NOMO-1 treated with DMSO at 0.1 percent for 48 hours (cell line): Measurements from ENCODE around the gene OR5D16.
"Not testable (repeated sequence)": the region's sequence is repeated elsewhere in the genome, so short reads cannot be mapped to it uniquely, and the experiment has no call there.

Source experiments
- DNase-seq: peaks from one replicate; lab custom pipeline; 2025; ENCODE audit not compliant: unreplicated experiment; lab: John Stamatoyannopoulos, UW

The OR5D16 gene

GRCh38 chr11:55838452-55838851 lies at the start of gene OR5D16:
Gene OR5D16 (plus strand): TSS chr11:55838752. CDS start chr11:55838752, 0 bp downstream.
- no peak for DNase-seq

DNA sequence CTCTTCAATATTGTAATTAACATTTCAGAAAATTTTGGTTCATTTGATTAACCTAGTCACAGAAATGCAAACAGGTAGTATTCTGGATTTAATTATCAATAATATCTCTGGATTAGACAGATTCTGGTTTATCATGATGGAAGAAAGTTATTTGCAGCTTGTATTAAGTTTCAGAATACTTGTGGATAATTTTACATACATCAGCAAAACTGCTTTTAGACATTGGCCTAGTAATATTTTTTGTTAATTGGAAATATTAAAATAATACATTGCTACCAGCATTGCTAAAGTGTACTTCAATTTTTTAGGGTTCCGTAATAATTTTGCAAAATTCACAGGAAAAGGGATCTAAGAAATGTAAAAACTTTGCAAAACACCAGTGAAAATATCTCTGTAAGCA lies 46.9 kb upstream of the OR5D16 start:
- no peak for DNase-seq

- DNase-seq, result no peak
Observed at GRCh38 chr11:55793321-55793720, 45.2 kb upstream of the OR5D16 start.

DNA sequence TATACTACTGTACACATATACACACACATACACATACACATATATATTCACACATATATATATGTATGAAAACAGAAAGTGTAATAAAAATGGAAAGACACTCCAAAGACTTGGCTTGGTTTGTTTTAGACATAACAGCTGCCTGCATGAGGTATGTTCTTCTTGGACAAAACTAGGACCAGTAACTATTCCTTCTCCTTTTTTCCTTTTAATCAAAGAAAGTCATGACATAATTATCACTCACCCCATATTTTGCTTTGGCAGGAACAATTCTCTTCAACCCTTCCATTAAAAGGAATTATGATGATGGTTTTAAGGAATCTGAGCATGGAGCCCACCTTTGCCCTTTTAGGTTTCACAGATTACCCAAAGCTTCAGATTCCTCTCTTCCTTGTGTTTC lies 43.3 kb upstream of the OR5D16 start, which contains the start of gene OR5D14:
TSS of gene OR5D14 (plus strand) at position 301 of the 400 bp plus-strand sequence. CDS start at position 301, 0 bp downstream.
- no peak for DNase-seq

DNA sequence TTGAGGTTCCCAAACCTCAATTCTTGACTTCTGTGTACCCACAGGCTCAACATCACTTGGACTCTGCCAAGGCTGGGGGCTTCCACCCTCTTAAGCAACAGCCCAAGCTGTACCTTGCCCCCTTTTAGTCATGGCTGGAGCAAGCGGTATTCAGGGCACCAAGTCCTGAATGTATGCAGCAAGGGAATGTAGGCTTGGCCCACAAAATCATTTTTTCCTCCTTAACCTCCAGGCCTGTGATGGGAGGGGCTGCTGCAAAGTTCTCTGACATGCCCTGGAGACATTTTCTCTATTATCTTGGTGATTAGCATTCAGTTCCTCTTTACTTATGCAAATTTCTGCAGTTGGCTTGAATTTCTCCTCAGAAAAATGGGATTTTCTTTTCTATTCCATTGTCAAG lies 32.3 kb upstream of the OR5D16 start:
- DNase-seq, result no peak

GRCh38 chr11:55811067-55811466 lies 27.5 kb upstream of the OR5D16 start, which contains the start of gene OR5L1:
Gene OR5L1 (plus strand): TSS chr11:55811367. CDS start chr11:55811467, 100 bp downstream.
- no peak for DNase-seq

GRCh38 chr11:55819330-55819729 lies 19.2 kb upstream of the OR5D16 start, which contains the start of gene OR5D18:
Gene OR5D18 (plus strand): TSS chr11:55819630. CDS start chr11:55819630, 0 bp downstream.
- DNase-seq, result no peak

GRCh38 chr11:55826919-55827318 lies 11.6 kb upstream of the OR5D16 start, which contains the start of gene OR5L2:
Gene OR5L2 (plus strand): TSS chr11:55827219. CDS start chr11:55827219, 0 bp downstream.
- no peak for DNase-seq

DNA sequence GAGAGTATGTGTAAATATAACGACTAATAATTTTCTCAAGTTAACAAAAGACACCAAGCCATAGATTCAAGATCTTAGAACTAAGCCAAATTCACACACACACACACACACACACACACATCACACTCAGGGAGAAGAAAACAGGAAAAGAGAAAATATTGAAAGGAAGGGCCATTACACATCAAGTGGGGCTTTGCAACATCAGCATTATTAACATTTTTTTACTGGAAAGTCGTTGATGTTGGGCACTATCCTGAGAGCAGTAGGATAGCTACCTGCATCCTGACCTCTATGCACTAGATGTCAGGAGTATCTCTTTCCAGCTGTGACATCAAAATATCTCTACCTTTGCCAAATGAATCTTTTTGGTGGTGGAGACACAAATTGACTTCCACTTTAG lies 8.9 kb downstream of the OR5D16 start:
- no peak for DNase-seq

GRCh38 chr11:55849037-55849436 lies 10.5 kb downstream of the OR5D16 start:
- DNase-seq, result no peak

- DNase-seq, result no peak
Observed at GRCh38 chr11:55852141-55852540, 13.6 kb downstream of the OR5D16 start.

- DNase-seq, result no peak
Observed at GRCh38 chr11:55854704-55855103, 16.2 kb downstream of the OR5D16 start.

DNA sequence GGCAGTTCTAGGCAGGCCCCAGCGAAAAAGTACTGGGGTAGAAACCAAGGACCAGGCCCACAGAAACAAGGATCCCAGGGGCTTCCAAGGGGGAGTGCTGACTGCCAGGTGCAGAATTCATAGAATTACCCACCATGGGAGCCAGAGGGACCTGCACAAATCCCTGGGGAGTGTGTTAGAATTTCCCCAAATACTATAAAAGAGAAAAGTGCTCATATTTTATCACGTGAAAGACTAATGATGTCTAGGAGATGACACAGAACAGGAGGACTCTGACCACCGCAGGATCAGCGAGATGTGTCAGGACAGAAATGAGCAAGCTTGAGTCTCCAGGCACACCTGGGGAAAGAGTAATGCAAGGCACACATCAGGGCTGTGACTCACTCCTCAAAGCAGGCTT lies 28.8 kb downstream of the OR5D16 start:
- DNase-seq, result not testable (repeated sequence)

DNA sequence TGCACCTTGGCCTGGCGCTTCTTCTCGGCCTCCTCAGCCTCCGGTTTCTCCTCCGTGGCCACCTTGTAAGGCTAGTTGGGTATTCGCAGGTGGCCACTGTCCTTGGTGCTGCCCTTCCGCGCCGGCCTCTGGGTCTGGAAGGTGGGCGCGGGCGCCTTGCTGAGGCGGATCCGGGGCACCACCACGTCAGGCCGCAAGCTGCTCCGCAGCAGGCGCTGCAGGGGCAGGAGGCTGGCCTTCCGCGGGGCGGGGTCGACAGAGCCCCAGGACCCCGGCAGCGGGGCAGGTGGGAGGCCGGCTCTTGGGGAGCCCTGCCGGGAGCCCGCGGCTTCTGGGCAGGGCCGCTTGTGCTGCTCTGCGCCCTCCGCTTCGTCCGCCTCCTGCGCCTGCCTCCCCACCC lies 34.2 kb downstream of the OR5D16 start:
- not testable (repeated sequence) for DNase-seq

- DNase-seq, result not testable (repeated sequence)
Observed at GRCh38 chr11:55873146-55873545, 34.6 kb downstream of the OR5D16 start.

GRCh38 chr11:55882997-55883396 lies 44.4 kb downstream of the OR5D16 start, which contains the start of gene TRIM51:
Gene TRIM51 (plus strand): TSS chr11:55883297. CDS start chr11:55885429, 2,132 bp downstream.
- DNase-seq, result not testable (repeated sequence)

DNA sequence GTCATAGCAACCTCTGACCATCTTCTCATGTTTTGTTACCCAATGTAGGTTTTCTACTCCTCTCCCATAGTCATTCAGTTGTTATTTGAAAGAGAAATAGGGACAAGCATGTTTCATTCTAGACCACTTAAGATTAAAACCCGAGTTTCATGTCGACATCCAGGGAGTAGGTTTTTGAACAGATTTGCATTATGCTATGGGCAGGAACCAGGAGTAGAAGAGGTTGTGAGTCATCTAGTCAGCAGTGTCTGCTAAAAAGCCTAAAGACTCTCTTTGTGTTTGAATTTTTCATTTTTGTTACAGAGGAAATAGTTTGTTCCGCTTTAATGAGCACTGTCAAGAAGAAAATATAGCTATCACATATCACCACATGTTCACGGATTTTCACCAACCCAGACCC lies 46.4 kb downstream of the OR5D16 start:
- not testable (repeated sequence) for DNase-seq

DNA sequence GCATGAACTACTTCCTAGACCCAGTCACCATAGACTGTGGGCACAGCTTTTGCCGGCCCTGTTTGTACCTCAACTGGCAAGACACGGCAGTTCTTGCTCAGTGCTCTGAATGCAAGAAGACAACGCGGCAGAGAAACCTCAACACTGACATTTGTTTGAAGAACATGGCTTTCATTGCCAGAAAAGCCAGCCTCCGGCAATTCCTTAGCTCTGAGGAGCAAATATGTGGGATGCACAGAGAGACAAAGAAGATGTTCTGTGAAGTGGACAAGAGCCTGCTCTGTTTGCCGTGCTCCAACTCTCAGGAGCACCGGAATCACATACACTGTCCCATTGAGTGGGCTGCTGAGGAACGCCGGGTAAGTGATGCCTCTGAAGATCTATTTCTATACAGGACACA lies 46.9 kb downstream of the OR5D16 start:
- DNase-seq, result not testable (repeated sequence)
